ENCODE results near the gene CRIP1.

Gene CRIP1

GRCh38 chr14:105471297-105471821 is 15.3 kb upstream of the CRIP1 start:
- DNase-seq = no peak

GRCh38 chr14:105471823-105472485 is 14.7 kb upstream of the CRIP1 start:
- no peak for DNase-seq

GRCh38 chr14:105472486-105472991 is 14.1 kb upstream of the CRIP1 start:
- no peak for DNase-seq

- peak; percentile 30 for DNase-seq
These were observed 13.5 kb upstream of the CRIP1 start for GRCh38 chr14:105473033-105473676.

GRCh38 chr14:105473677-105474482 is 12.8 kb upstream of the CRIP1 start:
- peak; percentile 95 for DNase-seq

GRCh38 chr14:105474483-105475268 is 12.0 kb upstream of the CRIP1 start, which contains the start of gene CRIP2:
CRIP2 (plus strand) TSS chr14:105474821; CDS start chr14:105474863, 42 bp downstream.
- DNase-seq = peak; percentile 71

GRCh38 chr14:105475269-105476096 is 11.2 kb upstream of the CRIP1 start:
- DNase-seq = no peak

- DNase-seq = no peak
These were observed 10.4 kb upstream of the CRIP1 start for GRCh38 chr14:105476097-105476830.

- DNase-seq = no peak
These were observed 9.6 kb upstream of the CRIP1 start for GRCh38 chr14:105476831-105477659.

- DNase-seq = peak; percentile 46
These were observed 8.9 kb upstream of the CRIP1 start for GRCh38 chr14:105477660-105478397.

- no peak for DNase-seq
These were observed 8.1 kb upstream of the CRIP1 start for GRCh38 chr14:105478398-105479251.

- peak; percentile 15 for DNase-seq
These were observed 7.1 kb upstream of the CRIP1 start for GRCh38 chr14:105479431-105480158.

GRCh38 chr14:105480199-105480746 is 6.4 kb upstream of the CRIP1 start:
- DNase-seq = no peak

GRCh38 chr14:105480807-105481801 is 5.6 kb upstream of the CRIP1 start:
- peak; percentile 86 for DNase-seq

GRCh38 chr14:105481886-105482457 is 4.7 kb upstream of the CRIP1 start:
- DNase-seq = peak; percentile 97
